Activated naive CD8-positive, alpha-beta T cell treated with anti-CD3 and anti-CD28 coated beads for 36 hours (primary cell): ENCODE measurements around the gene ANKEF1. TPM values are rescaled to one million over a fixed set of nuclear protein-coding genes. Genes with fewer than 3 reads are reported as not detected.
"Not testable (repeated sequence)": the region's sequence is repeated elsewhere in the genome, so short reads cannot be mapped to it uniquely, and the experiment has no call there.

Source experiments
- DNase-seq: peaks from one replicate; pipeline ENCODE4 v3.0.0; 2021
- H3K27ac Mint-ChIP-seq: one replicate; pipeline ENCODE4 v1.8.0; 2022; ENCODE audit warnings: mild to moderate bottlenecking, moderate library complexity, mixed read lengths
- H3K27me3 Mint-ChIP-seq: one replicate; pipeline ENCODE4 v1.8.0; 2022; ENCODE audit warnings: mild to moderate bottlenecking, mixed read lengths
- H3K36me3 Mint-ChIP-seq: one replicate; pipeline ENCODE4 v1.8.0; 2021; ENCODE audit warnings: mild to moderate bottlenecking, mixed read lengths
- H3K4me1 Mint-ChIP-seq: one replicate; pipeline ENCODE4 v1.8.0; 2021; ENCODE audit warnings: mixed read lengths
- H3K4me3 Mint-ChIP-seq: one replicate; pipeline ENCODE4 v1.8.0; 2022; ENCODE audit warnings: mild to moderate bottlenecking, moderate library complexity, mixed read lengths
- H3K9me3 Mint-ChIP-seq: one replicate; pipeline ENCODE4 v1.8.0; 2022; ENCODE audit warnings: mixed read lengths
- total RNA-seq, 2 experiments: library from RNA; stranded (reverse); gene quantifications; one replicate each; pipeline ENCODE4 v1.2.3, GENCODE V29; 2021

The ANKEF1 gene
- total RNA-seq, 2 experiments from 2014 or later = 3.5 to 3.6 TPM

- Mint-ChIP-seq H3K9me3 (no peaks in the 10 kb centered on the region), H3K36me3 (no peaks in the 10 kb centered on the region), H3K27me3 (peaks cover 11% of the 10 kb centered on the region), H3K4me1 (no peaks in the 10 kb centered on the region), H3K27ac (no peak overlapping the region), H3K4me3 (no peak overlapping the region)
- DNase-seq = no peak
Observed at GRCh38 chr20:10012464-10012863, 22.3 kb upstream of the ANKEF1 start.

- Mint-ChIP-seq H3K36me3 (no peaks in the 10 kb centered on the region), H3K9me3 (no peaks in the 10 kb centered on the region), H3K4me1 (no peaks in the 10 kb centered on the region), H3K4me3 (no peak overlapping the region), H3K27me3 (peaks cover 10% of the 10 kb centered on the region), H3K27ac (no peak overlapping the region)
- DNase-seq = no peak
Observed at GRCh38 chr20:10014431-10014830, 20.4 kb upstream of the ANKEF1 start.

GRCh38 chr20:10020937-10021336 lies 13.8 kb upstream of the ANKEF1 start:
- DNase-seq = no peak
- Mint-ChIP-seq H3K27me3 (peaks cover 31% of the 10 kb centered on the region), H3K27ac (no peak overlapping the region), H3K9me3 (no peaks in the 10 kb centered on the region), H3K4me3 (no peak overlapping the region), H3K36me3 (no peaks in the 10 kb centered on the region), H3K4me1 (no peaks in the 10 kb centered on the region)

- H3K36me3 Mint-ChIP-seq = no peaks in the 10 kb centered on the region
- H3K9me3 Mint-ChIP-seq = no peaks in the 10 kb centered on the region
- H3K27ac Mint-ChIP-seq = no peak overlapping the region
- H3K4me3 Mint-ChIP-seq = no peak overlapping the region
- no peaks in the 10 kb centered on the region for H3K4me1 Mint-ChIP-seq
- no peak for DNase-seq
- H3K27me3 Mint-ChIP-seq = peaks cover 39% of the 10 kb centered on the region
Observed at GRCh38 chr20:10022625-10023024, 12.2 kb upstream of the ANKEF1 start.

- Mint-ChIP-seq H3K27me3 (peaks cover 40% of the 10 kb centered on the region), H3K4me3 (no peak overlapping the region), H3K36me3 (no peaks in the 10 kb centered on the region), H3K9me3 (no peaks in the 10 kb centered on the region), H3K4me1 (no peaks in the 10 kb centered on the region), H3K27ac (no peak overlapping the region)
- no peak for DNase-seq
Observed at GRCh38 chr20:10023911-10024310, 10.9 kb upstream of the ANKEF1 start.

- not testable (repeated sequence) for H3K4me1 Mint-ChIP-seq, H3K4me3 Mint-ChIP-seq, H3K36me3 Mint-ChIP-seq, H3K27ac Mint-ChIP-seq, H3K9me3 Mint-ChIP-seq, DNase-seq
- peaks cover 23% of the 10 kb centered on the region for H3K27me3 Mint-ChIP-seq
Observed at GRCh38 chr20:10031451-10032215, 3.2 kb upstream of the ANKEF1 start.

- H3K4me3 Mint-ChIP-seq, H3K27ac Mint-ChIP-seq, H3K36me3 Mint-ChIP-seq, DNase-seq, H3K9me3 Mint-ChIP-seq, H3K4me1 Mint-ChIP-seq: not testable (repeated sequence)
- H3K27me3 Mint-ChIP-seq = peaks cover 19% of the 10 kb centered on the region
Observed at GRCh38 chr20:10032269-10032668, 2.5 kb upstream of the ANKEF1 start.

- Mint-ChIP-seq H3K27ac (no peak overlapping the region), H3K27me3 (peaks cover 16% of the 10 kb centered on the region), H3K36me3 (peaks cover 2% of the 10 kb centered on the region), H3K4me1 (peaks cover 3% of the 10 kb centered on the region), H3K9me3 (no peaks in the 10 kb centered on the region), H3K4me3 (peak overlapping the region; percentile 22)
- no peak for DNase-seq
Observed at GRCh38 chr20:10033905-10034650, 709 bp upstream of the ANKEF1 start.

- H3K4me3 Mint-ChIP-seq, H3K27ac Mint-ChIP-seq, H3K4me1 Mint-ChIP-seq, H3K9me3 Mint-ChIP-seq, DNase-seq, H3K36me3 Mint-ChIP-seq, H3K27me3 Mint-ChIP-seq: not testable (repeated sequence)
Observed at GRCh38 chr20:10036321-10036720, 1.5 kb downstream of the ANKEF1 start.

GRCh38 chr20:10040070-10040975 lies 5.5 kb downstream of the ANKEF1 start:
- Mint-ChIP-seq H3K9me3 (no peaks in the 10 kb centered on the region), H3K4me1 (peaks cover 19% of the 10 kb centered on the region), H3K4me3 (no peak overlapping the region), H3K27me3 (no peaks in the 10 kb centered on the region), H3K36me3 (peaks cover 4% of the 10 kb centered on the region), H3K27ac (no peak overlapping the region)
- no peak for DNase-seq

- Mint-ChIP-seq H3K4me1 (peaks cover 16% of the 10 kb centered on the region), H3K9me3 (no peaks in the 10 kb centered on the region), H3K36me3 (peaks cover 2% of the 10 kb centered on the region), H3K27me3 (no peaks in the 10 kb centered on the region), H3K4me3 (no peak overlapping the region), H3K27ac (peak overlapping the region; percentile 71)
- DNase-seq = no peak
Observed at GRCh38 chr20:10042086-10042485, 7.3 kb downstream of the ANKEF1 start.

GRCh38 chr20:10047427-10047826 lies 12.6 kb downstream of the ANKEF1 start:
- Mint-ChIP-seq H3K27ac (no peak overlapping the region), H3K9me3 (no peaks in the 10 kb centered on the region), H3K27me3 (no peaks in the 10 kb centered on the region), H3K36me3 (no peaks in the 10 kb centered on the region), H3K4me1 (peaks cover 2% of the 10 kb centered on the region), H3K4me3 (no peak overlapping the region)
- no peak for DNase-seq

- Mint-ChIP-seq H3K4me1 (no peaks in the 10 kb centered on the region), H3K4me3 (no peak overlapping the region), H3K9me3 (no peaks in the 10 kb centered on the region), H3K27me3 (no peaks in the 10 kb centered on the region), H3K36me3 (peaks cover 12% of the 10 kb centered on the region), H3K27ac (no peak overlapping the region)
- no peak for DNase-seq
Observed at GRCh38 chr20:10051185-10051584, 16.4 kb downstream of the ANKEF1 start.

GRCh38 chr20:10059006-10059405 lies 24.2 kb downstream of the ANKEF1 start:
- H3K27me3 Mint-ChIP-seq = peaks cover 6% of the 10 kb centered on the region
- H3K36me3 Mint-ChIP-seq = peaks cover 8% of the 10 kb centered on the region
- no peaks in the 10 kb centered on the region for H3K9me3 Mint-ChIP-seq
- no peaks in the 10 kb centered on the region for H3K4me1 Mint-ChIP-seq
- DNase-seq = no peak
- no peak overlapping the region for H3K27ac Mint-ChIP-seq
- H3K4me3 Mint-ChIP-seq = no peak overlapping the region

GRCh38 chr20:10060226-10060625 lies 25.4 kb downstream of the ANKEF1 start:
- H3K27me3 Mint-ChIP-seq = peaks cover 9% of the 10 kb centered on the region
- no peaks in the 10 kb centered on the region for H3K9me3 Mint-ChIP-seq
- H3K4me3 Mint-ChIP-seq = no peak overlapping the region
- no peaks in the 10 kb centered on the region for H3K4me1 Mint-ChIP-seq
- H3K27ac Mint-ChIP-seq = no peak overlapping the region
- DNase-seq = no peak
- H3K36me3 Mint-ChIP-seq = peaks cover 5% of the 10 kb centered on the region
